ENCODE data around the gene KIF26B.
A peak's percentile ranks its signal among the peaks of the same experiment; 100 is the strongest.
"Not testable (repeated sequence)": the region's sequence is repeated elsewhere in the genome, so short reads cannot be mapped to it uniquely, and the experiment has no call there.

KIF26B gene

GRCh38 chr1:245130281-245131025 is 24.3 kb upstream of the KIF26B start:
- H3K4me3 ChIP-seq: not testable (repeated sequence)

GRCh38 chr1:245131026-245131393 is 23.8 kb upstream of the KIF26B start:
- Histone ChIP-seq H3K4me3 (no peak overlapping the region), H3K27ac (no peak overlapping the region)

More at GRCh38 chr1:245130281-245131025, 24.3 kb upstream of the KIF26B start:
- H3K27ac ChIP-seq: not testable (repeated sequence)

- no peak overlapping the region for H3K4me3 ChIP-seq
- no peak overlapping the region for H3K27ac ChIP-seq
Observed at GRCh38 chr1:245132771-245133170, 22.0 kb upstream of the KIF26B start.

- H3K4me3 ChIP-seq: no peak overlapping the region
- no peak overlapping the region for H3K27ac ChIP-seq
Observed at GRCh38 chr1:245133995-245134715, 20.6 kb upstream of the KIF26B start.

- no peak overlapping the region for H3K27ac ChIP-seq
- no peak overlapping the region for H3K4me3 ChIP-seq
Observed at GRCh38 chr1:245142171-245142798, 12.5 kb upstream of the KIF26B start.

- no peak overlapping the region for H3K27ac ChIP-seq
- H3K4me3 ChIP-seq: no peak overlapping the region
Observed at GRCh38 chr1:245142976-245143375, 11.8 kb upstream of the KIF26B start.

- no peak overlapping the region for H3K27ac ChIP-seq
Observed at GRCh38 chr1:245143849-245144248, 10.9 kb upstream of the KIF26B start.

GRCh38 chr1:245148069-245148468 is 6.7 kb upstream of the KIF26B start:
- Histone ChIP-seq H3K4me3 (no peak overlapping the region), H3K27ac (no peak overlapping the region)

More at GRCh38 chr1:245143849-245144248, 10.9 kb upstream of the KIF26B start:
- no peak overlapping the region for H3K4me3 ChIP-seq

- no peak overlapping the region for H3K27ac ChIP-seq
- H3K4me3 ChIP-seq: no peak overlapping the region
Observed at GRCh38 chr1:245148861-245149260, 5.9 kb upstream of the KIF26B start.

- Histone ChIP-seq H3K4me3 (peak overlapping the region; percentile 44 to 77 (median 61)), H3K27ac (no peak overlapping the region)
Observed at GRCh38 chr1:245153081-245153551, 1.7 kb upstream of the KIF26B start.

GRCh38 chr1:245153552-245154428 is 995 bp upstream of the KIF26B start:
- peak overlapping the region in 12 of 21 experiments; percentile 14 to 69 (median 53) for H3K27ac ChIP-seq
- peak overlapping the region; percentile 44 to 77 (median 61) for H3K4me3 ChIP-seq

- Histone ChIP-seq H3K27ac (peak overlapping the region in 13 of 21 experiments; percentile 8 to 72 (median 54)), H3K4me3 (peak overlapping the region; percentile 44 to 77 (median 61))
Observed at GRCh38 chr1:245155272-245156040, 671 bp downstream of the KIF26B start.

GRCh38 chr1:245156041-245156735 is 1.4 kb downstream of the KIF26B start:
- Histone ChIP-seq H3K27ac (peak overlapping the region in 15 of 21 experiments; percentile 8 to 72 (median 52)), H3K4me3 (peak overlapping the region; percentile 44 to 77 (median 61))

- Histone ChIP-seq H3K4me3 (peak overlapping the region; percentile 44 to 77 (median 61)), H3K27ac (peak overlapping the region in 10 of 21 experiments; percentile 17 to 55 (median 45))
Observed at GRCh38 chr1:245156736-245157505, 2.1 kb downstream of the KIF26B start.

GRCh38 chr1:245158913-245159312 is 4.1 kb downstream of the KIF26B start:
- no peak overlapping the region for H3K4me3 ChIP-seq
- no peak overlapping the region for H3K27ac ChIP-seq

- no peak overlapping the region for H3K27ac ChIP-seq
Observed at GRCh38 chr1:245160288-245160687, 5.5 kb downstream of the KIF26B start.

GRCh38 chr1:245160741-245161400 is 6.1 kb downstream of the KIF26B start:
- Histone ChIP-seq H3K4me3 (no peak overlapping the region), H3K27ac (no peak overlapping the region)

More at GRCh38 chr1:245160288-245160687, 5.5 kb downstream of the KIF26B start:
- H3K4me3 ChIP-seq: no peak overlapping the region
